ENCODE data around the gene STK35.

Gene STK35

GRCh38 chr20:2124564-2125213, 23.1 kb downstream of the STK35 start:
- no peak for TF ChIP-seq CTCF (conservative IDR thresholded peaks at IDR 0.05; ENCODE audit: control insufficient read depth, insufficient read depth, low read depth, low read length)
- no peak overlapping the region for H3K4me3 ChIP-seq (ENCODE audit: control insufficient read depth, low read depth, low read length)
- no peak for DNase-seq (ENCODE audit: low read depth)

- no peak for DNase-seq (ENCODE audit: low read depth)
- TF ChIP-seq CTCF (conservative IDR thresholded peaks at IDR 0.05; ENCODE audit: control insufficient read depth, insufficient read depth, low read depth, low read length), result no peak
- H3K4me3 ChIP-seq (ENCODE audit: control insufficient read depth, low read depth, low read length), result no peak overlapping the region
These were observed 24.0 kb downstream of the STK35 start for GRCh38 chr20:2125474-2126112.

- no peak for TF ChIP-seq CTCF (conservative IDR thresholded peaks at IDR 0.05; ENCODE audit: control insufficient read depth, insufficient read depth, low read depth, low read length)
- no peak for DNase-seq (ENCODE audit: low read depth)
- no peak overlapping the region for H3K4me3 ChIP-seq (ENCODE audit: control insufficient read depth, low read depth, low read length)
These were observed 25.6 kb downstream of the STK35 start for GRCh38 chr20:2127238-2127637.

GRCh38 chr20:2128542-2128941, 26.9 kb downstream of the STK35 start:
- TF ChIP-seq CTCF (conservative IDR thresholded peaks at IDR 0.05; ENCODE audit: control insufficient read depth, insufficient read depth, low read depth, low read length), result no peak
- no peak overlapping the region for H3K4me3 ChIP-seq (ENCODE audit: control insufficient read depth, low read depth, low read length)
- DNase-seq (ENCODE audit: low read depth), result no peak

GRCh38 chr20:2130062-2130591, 28.5 kb downstream of the STK35 start:
- H3K4me3 ChIP-seq (ENCODE audit: control insufficient read depth, low read depth, low read length), result no peak overlapping the region
- TF ChIP-seq CTCF (conservative IDR thresholded peaks at IDR 0.05; ENCODE audit: control insufficient read depth, insufficient read depth, low read depth, low read length), result no peak
- DNase-seq (ENCODE audit: low read depth), result peak; percentile 69

- no peak overlapping the region for H3K4me3 ChIP-seq (ENCODE audit: control insufficient read depth, low read depth, low read length)
- no peak for TF ChIP-seq CTCF (conservative IDR thresholded peaks at IDR 0.05; ENCODE audit: control insufficient read depth, insufficient read depth, low read depth, low read length)
- DNase-seq (ENCODE audit: low read depth), result no peak
These were observed 29.1 kb downstream of the STK35 start for GRCh38 chr20:2130683-2131082.

All from fibroblast of mammary gland (primary cell).